ENCODE data around the gene ZFR. TPM values are rescaled to one million over a fixed set of nuclear protein-coding genes. Genes with fewer than 3 reads are reported as not detected.
"Not testable (repeated sequence)": the region's sequence is repeated elsewhere in the genome, so short reads cannot be mapped to it uniquely, and the experiment has no call there.

The ZFR gene
- total and polyA plus RNA-seq, 8 donors = 47.1 to 116 (median 103) TPM

- intact Hi-C loops (cut with DNase I) = no loop called here
- DNase-seq (no peak), ATAC-seq (no peak)
- Histone ChIP-seq H3K36me3 (no peaks in the 10 kb centered on the region), H3K4me1 (no peaks in the 10 kb centered on the region), H3K27ac (no peak overlapping the region), H3K9me3 (peaks cover 0 to 15% of the 10 kb centered on the region in 2 donors), H3K27me3 (no peaks in the 10 kb centered on the region), H3K4me3 (no peak overlapping the region)
- TF ChIP-seq, protein P1, sequence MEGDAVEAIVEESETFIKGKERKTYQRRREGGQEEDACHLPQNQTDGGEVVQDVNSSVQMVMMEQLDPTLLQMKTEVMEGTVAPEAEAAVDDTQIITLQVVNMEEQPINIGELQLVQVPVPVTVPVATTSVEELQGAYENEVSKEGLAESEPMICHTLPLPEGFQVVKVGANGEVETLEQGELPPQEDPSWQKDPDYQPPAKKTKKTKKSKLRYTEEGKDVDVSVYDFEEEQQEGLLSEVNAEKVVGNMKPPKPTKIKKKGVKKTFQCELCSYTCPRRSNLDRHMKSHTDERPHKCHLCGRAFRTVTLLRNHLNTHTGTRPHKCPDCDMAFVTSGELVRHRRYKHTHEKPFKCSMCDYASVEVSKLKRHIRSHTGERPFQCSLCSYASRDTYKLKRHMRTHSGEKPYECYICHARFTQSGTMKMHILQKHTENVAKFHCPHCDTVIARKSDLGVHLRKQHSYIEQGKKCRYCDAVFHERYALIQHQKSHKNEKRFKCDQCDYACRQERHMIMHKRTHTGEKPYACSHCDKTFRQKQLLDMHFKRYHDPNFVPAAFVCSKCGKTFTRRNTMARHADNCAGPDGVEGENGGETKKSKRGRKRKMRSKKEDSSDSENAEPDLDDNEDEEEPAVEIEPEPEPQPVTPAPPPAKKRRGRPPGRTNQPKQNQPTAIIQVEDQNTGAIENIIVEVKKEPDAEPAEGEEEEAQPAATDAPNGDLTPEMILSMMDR (IDR thresholded peaks at IDR 0.05) = no peak
Observed at GRCh38 chr5:32322882-32323281, 121.7 kb downstream of the ZFR start.

GRCh38 chr5:32321787-32322186 lies 122.8 kb downstream of the ZFR start:
- DNase-seq; H3K4me1 ChIP-seq; ATAC-seq; H3K27me3 ChIP-seq; H3K36me3 ChIP-seq; H3K27ac ChIP-seq; H3K4me3 ChIP-seq; intact Hi-C loops (cut with DNase I): not testable (repeated sequence)
- peaks cover 0 to 15% of the 10 kb centered on the region in 2 donors for H3K9me3 ChIP-seq

DNA sequence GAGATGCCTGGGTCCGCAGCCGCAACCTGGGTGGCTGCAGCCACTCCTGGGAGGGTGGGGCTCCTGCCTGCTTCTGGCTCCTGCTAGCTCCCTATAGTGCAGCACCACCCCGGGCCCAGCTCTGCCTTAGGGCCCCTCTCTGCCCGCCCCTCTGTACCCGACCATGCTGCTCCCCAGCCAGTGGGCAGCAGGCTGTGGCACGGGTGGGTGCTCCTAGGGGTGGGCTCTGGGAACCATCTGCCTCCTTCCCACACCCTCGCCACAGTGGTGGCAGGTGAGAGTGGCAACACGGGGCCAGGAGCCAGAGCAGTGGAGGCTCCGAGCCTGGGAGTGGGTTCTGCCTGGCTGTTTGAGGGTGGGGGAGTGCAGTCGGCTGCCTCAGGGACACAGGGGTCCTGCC lies 124.0 kb downstream of the ZFR start:
- TF ChIP-seq, protein P1 (IDR thresholded peaks at IDR 0.05) = no peak
- H3K4me3 ChIP-seq = no peak overlapping the region
- H3K9me3 ChIP-seq = peaks cover 0 to 15% of the 10 kb centered on the region in 2 donors
- intact Hi-C loops (cut with DNase I) = no loop called here
- no peaks in the 10 kb centered on the region for H3K27me3 ChIP-seq
- no peaks in the 10 kb centered on the region for H3K4me1 ChIP-seq
- H3K36me3 ChIP-seq = no peaks in the 10 kb centered on the region
- DNase-seq (no peak), ATAC-seq (no peak)
- H3K27ac ChIP-seq = no peak overlapping the region

GRCh38 chr5:32319926-32320543 lies 124.5 kb downstream of the ZFR start:
- Histone ChIP-seq H3K9me3 (peaks cover 0 to 15% of the 10 kb centered on the region in 2 donors), H3K27me3 (no peaks in the 10 kb centered on the region), H3K27ac (no peak overlapping the region), H3K4me3 (no peak overlapping the region), H3K4me1 (no peaks in the 10 kb centered on the region), H3K36me3 (no peaks in the 10 kb centered on the region)
- DNase-seq = no peak
- ATAC-seq = no peak
- TF ChIP-seq, protein P1 (IDR thresholded peaks at IDR 0.05) = no peak
- intact Hi-C loops (cut with DNase I) = no loop called here

GRCh38 chr5:32319392-32319791 lies 125.1 kb downstream of the ZFR start:
- intact Hi-C loops (cut with DNase I) = no loop called here
- no peak for ATAC-seq
- Histone ChIP-seq H3K4me1 (no peaks in the 10 kb centered on the region), H3K36me3 (no peaks in the 10 kb centered on the region), H3K27ac (no peak overlapping the region), H3K27me3 (no peaks in the 10 kb centered on the region), H3K9me3 (peaks cover 0 to 15% of the 10 kb centered on the region in 2 donors), H3K4me3 (no peak overlapping the region)
- TF ChIP-seq, protein P1 (IDR thresholded peaks at IDR 0.05) = no peak
- DNase-seq = no peak

GRCh38 chr5:32317041-32317440 lies 127.5 kb downstream of the ZFR start:
- TF ChIP-seq, protein P1 (IDR thresholded peaks at IDR 0.05) = no peak
- H3K27ac ChIP-seq = no peak overlapping the region
- peaks cover 0 to 3% of the 10 kb centered on the region in 2 donors for H3K27me3 ChIP-seq
- DNase-seq = no peak
- H3K4me3 ChIP-seq = no peak overlapping the region
- ATAC-seq = no peak
- H3K9me3 ChIP-seq = peaks cover 0 to 6% of the 10 kb centered on the region in 2 donors
- H3K4me1 ChIP-seq = peaks cover 0 to 2% of the 10 kb centered on the region in 2 donors
- no peaks in the 10 kb centered on the region for H3K36me3 ChIP-seq
- intact Hi-C loops (cut with DNase I) = no loop called here

Measured in left lung (tissue), 10 donors.